ENCODE data around the gene KRT76. TPM values are rescaled to one million over a fixed set of nuclear protein-coding genes. Genes with fewer than 3 reads are reported as not detected.
"Not testable (repeated sequence)": the region's sequence is repeated elsewhere in the genome, so short reads cannot be mapped to it uniquely, and the experiment has no call there.

KRT76 gene
- polyA plus RNA-seq, 1 donor, result not detected

- DNase-seq (ENCODE audit: low read depth), result no peak
Measured at GRCh38 chr12:52759695-52760094, 17.4 kb downstream of the KRT76 start.

GRCh38 chr12:52759218-52759617 is 17.9 kb downstream of the KRT76 start:
- DNase-seq (ENCODE audit: low read depth), result no peak

GRCh38 chr12:52757449-52758176 is 19.5 kb downstream of the KRT76 start:
- no peak for DNase-seq (ENCODE audit: low read depth)

DNA sequence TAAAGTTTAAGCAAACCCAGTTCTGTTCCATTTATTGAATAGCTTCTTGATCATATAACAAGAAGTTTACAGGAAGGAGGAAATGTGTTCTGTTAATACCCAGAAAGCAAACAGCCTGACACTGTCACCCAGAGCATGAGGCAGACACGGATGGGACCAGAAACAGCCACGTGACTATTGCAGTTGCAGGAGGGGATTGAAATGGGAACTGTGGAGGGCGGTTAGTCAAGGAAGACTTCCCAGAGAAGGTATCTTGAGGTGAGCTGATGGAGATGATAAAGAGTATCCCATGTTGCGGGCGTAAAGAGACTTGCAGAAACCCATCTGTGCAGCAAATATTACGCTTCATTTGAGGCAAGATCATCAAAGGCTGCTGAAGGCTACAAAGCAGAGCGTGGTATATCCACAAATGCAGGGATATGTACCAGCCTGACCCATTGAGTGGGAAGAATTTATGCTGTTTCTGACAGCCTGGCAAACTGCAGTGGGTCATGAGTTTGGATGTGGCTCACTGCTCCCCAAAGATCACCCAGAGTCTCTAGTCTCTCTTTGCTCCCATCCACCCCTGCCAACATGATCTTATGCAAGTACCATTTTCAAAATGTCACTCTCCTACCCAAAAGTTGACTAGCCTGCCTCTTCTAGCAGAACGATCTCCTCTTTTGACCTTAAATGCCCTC is 20.7 kb downstream of the KRT76 start:
- DNase-seq (ENCODE audit: low read depth), result no peak

GRCh38 chr12:52755533-52755932 is 21.6 kb downstream of the KRT76 start:
- no peak for DNase-seq (ENCODE audit: low read depth)

- DNase-seq (ENCODE audit: low read depth), result no peak
Measured at GRCh38 chr12:52754135-52754534, 23.0 kb downstream of the KRT76 start.

DNA sequence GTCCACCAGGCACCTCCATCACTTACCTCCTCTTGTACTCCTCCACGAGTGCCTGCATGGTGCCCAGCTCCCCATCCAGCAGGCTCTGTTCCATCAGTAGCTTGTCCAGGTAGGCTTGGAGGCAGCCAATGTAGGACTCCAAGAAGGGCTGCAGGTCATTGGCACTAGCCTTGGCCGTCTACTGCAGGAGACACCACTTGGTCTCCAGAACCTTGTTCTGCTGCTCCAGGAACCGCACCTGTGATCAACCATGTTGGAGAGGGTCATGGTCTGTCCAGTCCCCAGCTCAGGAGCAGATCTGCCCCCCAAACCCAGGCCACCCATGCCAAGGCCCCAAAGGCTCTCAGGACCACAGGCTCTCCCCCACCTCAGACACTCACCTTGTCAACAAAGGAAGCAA is 23.9 kb downstream of the KRT76 start:
- no peak for DNase-seq (ENCODE audit: low read depth)

DNA sequence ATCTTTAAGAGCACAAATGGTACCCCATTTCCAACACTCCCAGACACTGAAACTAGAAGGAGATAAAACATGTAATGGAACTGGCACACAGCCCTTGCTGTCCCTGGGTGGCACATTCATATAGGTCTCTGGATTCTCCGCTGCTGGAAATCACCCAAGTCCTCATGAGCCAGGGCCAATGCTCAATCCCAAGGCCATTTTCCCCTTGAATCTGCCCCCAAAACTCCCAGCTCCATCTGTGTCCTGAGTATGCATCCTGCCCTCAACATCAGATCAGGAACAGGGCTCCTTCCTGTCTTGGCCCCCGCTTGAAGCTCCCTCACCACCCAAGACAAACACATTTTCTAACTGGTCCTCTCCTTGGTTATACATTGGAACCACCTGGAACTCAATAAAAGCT is 24.6 kb downstream of the KRT76 start:
- no peak for DNase-seq (ENCODE audit: low read depth)

- no peak for DNase-seq (ENCODE audit: low read depth)
Measured at GRCh38 chr12:52751795-52752194, 25.4 kb downstream of the KRT76 start.

DNA sequence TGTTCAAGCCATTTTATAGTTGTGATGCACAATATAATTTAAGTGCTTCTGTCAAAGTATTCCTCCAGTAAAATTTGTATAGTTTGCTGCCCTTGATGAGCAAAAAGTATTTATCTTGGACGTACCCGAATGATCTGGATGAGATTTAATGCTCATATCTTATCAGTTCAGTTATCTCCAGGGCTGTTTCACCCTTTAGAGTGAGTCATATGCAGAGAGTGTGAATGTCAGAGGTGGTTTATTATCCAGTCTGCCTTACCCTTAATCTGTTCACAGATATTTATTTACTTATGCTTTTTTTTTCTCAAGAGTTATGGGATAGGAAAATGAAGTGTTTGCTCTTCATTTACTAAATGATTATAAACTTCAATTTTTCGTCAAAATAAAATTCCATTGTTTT is 26.6 kb downstream of the KRT76 start:
- not testable (repeated sequence) for DNase-seq (ENCODE audit: low read depth)

DNA sequence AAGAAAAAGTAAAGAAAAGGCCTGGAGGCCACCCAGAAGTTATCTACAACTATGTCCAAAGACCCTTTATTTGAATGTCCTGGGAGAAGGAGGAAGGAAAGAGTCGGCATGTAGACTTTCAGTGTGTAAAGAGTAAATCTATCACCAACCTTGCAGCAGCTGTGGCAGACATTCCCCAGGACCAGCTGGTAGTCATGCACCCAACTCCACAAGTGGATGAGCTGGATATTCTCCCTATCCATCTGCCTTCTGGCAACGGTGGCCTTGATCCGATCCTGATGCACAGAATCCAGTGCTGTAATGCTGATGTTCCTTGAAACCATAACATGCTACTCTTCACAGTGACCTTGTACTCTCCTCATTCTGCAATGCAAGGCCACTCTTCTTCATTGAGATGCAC is 27.3 kb downstream of the KRT76 start:
- no peak for DNase-seq (ENCODE audit: low read depth)

- DNase-seq (ENCODE audit: low read depth), result no peak
Measured at GRCh38 chr12:52748578-52748977, 28.6 kb downstream of the KRT76 start.

- DNase-seq (ENCODE audit: low read depth), result no peak
Measured at GRCh38 chr12:52745554-52745953, 31.6 kb downstream of the KRT76 start.

DNA sequence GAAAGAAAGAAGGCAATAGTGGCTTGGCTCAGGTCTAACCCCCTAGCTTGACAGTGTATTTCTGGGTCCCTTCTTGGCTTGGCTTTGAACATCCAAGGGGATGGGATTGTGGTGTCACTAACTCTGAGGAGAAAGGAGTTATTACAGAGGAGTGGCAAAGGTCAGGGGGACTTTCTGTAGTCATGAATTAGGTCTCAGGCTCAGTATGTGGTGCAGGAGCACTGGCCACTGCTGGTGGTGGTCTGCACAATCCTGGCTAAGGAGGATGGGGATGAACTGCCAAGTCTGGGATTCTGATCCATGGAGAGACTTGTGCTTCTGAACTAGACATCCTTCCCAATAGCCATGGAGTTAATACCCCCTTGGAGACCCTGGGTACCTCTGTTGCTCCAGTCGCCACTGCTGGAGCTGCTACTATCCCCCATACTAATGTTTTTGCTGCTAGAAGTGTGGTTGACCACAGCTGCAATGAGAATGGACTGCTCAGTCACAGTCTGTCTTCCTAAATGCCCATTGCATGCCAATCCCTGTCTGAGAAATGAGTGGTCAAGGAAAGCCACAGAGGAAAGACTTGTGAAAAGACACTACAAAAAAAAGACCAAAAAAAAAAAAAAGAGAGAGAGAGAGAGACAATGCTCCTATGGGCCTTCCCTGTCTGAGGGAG is 32.5 kb downstream of the KRT76 start:
- no peak for DNase-seq (ENCODE audit: low read depth)

DNA sequence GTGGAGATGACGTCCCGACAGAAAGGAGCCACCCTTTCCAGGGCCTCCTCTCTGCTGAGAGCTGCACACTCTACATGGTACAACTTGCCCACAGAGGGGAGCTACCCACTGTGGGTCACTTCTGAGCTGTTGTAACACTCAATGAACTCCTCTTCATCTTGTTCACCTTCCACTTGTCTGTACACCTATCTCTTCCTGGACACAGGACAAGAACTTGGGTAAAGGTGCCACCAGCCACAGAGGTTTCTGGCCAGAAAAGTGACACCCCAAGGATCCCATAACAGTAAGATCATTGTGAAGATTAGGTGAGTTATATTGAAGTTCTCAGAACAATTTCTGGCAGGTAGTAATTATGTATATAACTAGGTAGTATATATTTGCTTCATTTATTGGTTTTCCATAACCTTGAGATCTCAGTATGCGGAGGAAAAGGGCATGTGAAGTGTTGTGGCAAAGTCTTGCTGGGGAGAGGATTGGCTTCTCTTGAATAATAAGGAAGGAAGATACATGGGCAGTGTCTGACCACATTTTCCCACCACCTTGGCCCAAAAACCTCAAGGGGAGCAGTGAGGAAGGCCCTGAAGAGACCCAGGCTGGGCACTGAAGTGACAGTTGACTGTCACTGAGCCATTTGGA is 34.2 kb downstream of the KRT76 start:
- no peak for DNase-seq (ENCODE audit: low read depth)

- DNase-seq (ENCODE audit: low read depth), result no peak
Measured at GRCh38 chr12:52742196-52742580, 35.0 kb downstream of the KRT76 start.

GRCh38 chr12:52741375-52742195 is 35.6 kb downstream of the KRT76 start:
- peak; percentile 57 for DNase-seq (ENCODE audit: low read depth)

GRCh38 chr12:52740584-52740983 is 36.6 kb downstream of the KRT76 start:
- DNase-seq (ENCODE audit: low read depth), result no peak

DNA sequence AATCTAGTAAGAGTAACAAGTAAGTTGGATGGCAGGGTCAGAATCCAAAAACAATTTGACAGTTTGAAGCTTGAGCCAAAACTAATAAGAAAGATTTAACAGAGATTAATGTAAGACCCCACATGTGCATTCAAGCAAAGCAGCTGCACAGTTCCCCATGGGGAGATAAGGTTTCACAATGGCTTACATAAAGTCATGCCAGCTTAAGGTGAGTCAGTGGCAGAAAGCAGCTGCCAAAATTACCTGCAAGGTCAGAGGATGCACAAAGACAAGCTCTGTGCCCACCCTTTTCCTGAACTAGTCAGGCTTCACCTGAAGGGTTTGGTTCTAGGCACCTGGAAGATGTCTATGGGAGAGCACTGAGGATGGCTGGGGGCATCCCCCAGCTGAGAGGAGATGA is 37.2 kb downstream of the KRT76 start:
- DNase-seq (ENCODE audit: low read depth), result no peak

DNA sequence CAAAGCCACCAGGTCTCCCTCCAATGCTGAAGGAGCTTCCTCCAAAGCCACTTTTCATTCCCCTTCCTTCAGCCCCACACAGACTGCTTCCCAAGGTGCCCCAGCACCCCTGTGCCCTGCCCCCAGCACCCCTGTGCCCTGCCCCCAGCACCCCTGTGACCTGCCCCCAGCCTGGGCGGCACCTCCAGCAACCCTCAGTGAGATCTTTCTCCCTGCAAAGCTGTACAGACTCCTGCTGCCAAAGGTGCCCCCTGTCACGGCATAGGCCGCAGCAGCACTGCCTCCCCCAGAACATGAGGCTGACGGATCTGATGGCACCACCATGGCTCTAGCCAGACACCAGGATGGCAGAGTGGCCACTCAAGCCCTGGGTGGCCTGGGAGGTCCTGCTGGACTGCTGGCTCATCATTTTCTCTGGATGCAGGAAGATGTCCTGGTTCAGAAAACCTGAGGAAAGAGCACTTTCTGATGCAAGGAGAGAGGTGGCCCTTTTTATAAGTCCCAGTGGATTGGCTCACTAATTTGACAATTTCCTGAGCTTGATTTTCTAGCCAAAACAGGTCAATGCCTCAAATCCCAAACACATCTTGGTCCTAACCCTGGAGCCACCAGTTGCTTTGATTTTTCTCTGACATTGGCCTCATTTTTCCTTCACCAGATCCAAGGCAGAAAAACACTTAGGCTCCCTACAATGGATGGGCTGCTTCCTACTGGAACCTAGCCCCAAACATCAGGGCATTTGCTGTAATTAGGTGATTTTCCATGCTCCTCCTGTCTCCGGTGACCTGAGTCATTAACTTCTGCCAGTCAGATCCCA is 41.1 kb downstream of the KRT76 start:
- no peak for DNase-seq (ENCODE audit: low read depth)

DNA sequence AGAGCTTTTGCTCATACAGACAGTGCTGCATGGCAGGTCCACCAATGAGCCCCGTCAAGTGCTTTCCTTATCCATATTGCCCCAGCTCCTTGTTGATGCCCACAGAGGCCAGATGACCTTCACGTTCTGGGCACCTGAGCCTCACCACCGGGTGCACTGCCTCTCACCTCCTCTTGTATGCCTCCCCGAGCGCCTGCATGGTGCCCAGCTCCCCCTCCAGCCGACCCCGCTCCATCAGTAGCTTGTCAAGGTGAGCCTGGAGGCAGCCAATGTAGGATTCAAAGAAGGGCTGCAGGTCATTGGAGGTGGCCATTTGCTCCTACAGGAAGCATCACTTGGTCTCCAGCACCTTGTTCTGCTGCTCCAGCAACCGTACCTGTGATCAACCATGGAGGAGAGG is 42.0 kb downstream of the KRT76 start:
- DNase-seq (ENCODE audit: low read depth), result no peak

All from forelimb muscle (tissue), 1 donor.